H1 (cell line): ENCODE measurements around the gene DAB2IP. TPM values are rescaled to one million over a fixed set of nuclear protein-coding genes. Genes with fewer than 3 reads are reported as not detected.

ENCODE experiments used
- CTCF ChIA-PET: fragments of 300-600 bp; sonication (Branson Sonifier 250); formaldehyde crosslinking; loops from one replicate; lab custom pipeline; 2021; ENCODE audit not compliant: partially characterized antibody; lab: Charles Lee
- POLR2A ChIA-PET: fragments of 300-600 bp; sonication (Branson Sonifier 250); formaldehyde crosslinking; loops from one replicate; lab custom pipeline; 2021; ENCODE audit warnings: inconsistent platforms; ENCODE audit not compliant: partially characterized antibody; lab: Charles Lee
- DNase-seq, 2 experiments: peaks; one replicate each; pipeline versions ENCODE4 v3.0.0 to v3.0.0-alpha.2; 2010 to 2022; ENCODE audit warnings: low spot score in 2 of 2, low read depth in 1 of 2, mixed read lengths in 1 of 2
- FAIRE-seq: peaks from 2 replicates; lab custom pipeline; 2011; peaks lifted over from hg19 to GRCh38; lab: Jason Lieb, UNC
- H2AFZ ChIP-seq: 2 replicates; pipeline ENCODE4 v1.8.1; 2012; ENCODE audit warnings: low read length, inconsistent platforms
- H2AK5ac ChIP-seq: 2 replicates; pipeline ENCODE4 v1.6.1; 2013; ENCODE audit warnings: low read depth, low read length
- H2BK120ac ChIP-seq: replicated peaks from 2 replicates; pipeline ENCODE3; 2013; ENCODE audit warnings: low read depth, low read length, inconsistent platforms
- H2BK12ac ChIP-seq: 2 replicates; pipeline ENCODE4 v1.6.1; 2013; ENCODE audit warnings: low read depth, low read length
- H2BK15ac ChIP-seq: 2 replicates; pipeline ENCODE4 v1.6.1; 2013; ENCODE audit warnings: low read length
- H2BK20ac ChIP-seq: 2 replicates; pipeline ENCODE4 v1.6.1; 2013; ENCODE audit warnings: low read length
- H2BK5ac ChIP-seq: 2 replicates; pipeline ENCODE4 v1.6.1; 2013; ENCODE audit warnings: low read depth, low read length
- H3K14ac ChIP-seq: 2 replicates; pipeline ENCODE4 v1.6.1; 2013; ENCODE audit warnings: inconsistent platforms; ENCODE audit not compliant: insufficient read length
- H3K18ac ChIP-seq: 2 replicates; pipeline ENCODE4 v1.6.1; 2013; ENCODE audit warnings: low read length; ENCODE audit errors: extremely low read depth
- H3K23ac ChIP-seq: 2 replicates; pipeline ENCODE4 v1.6.1; 2013; ENCODE audit warnings: inconsistent platforms; ENCODE audit not compliant: insufficient read length
- H3K23me2 ChIP-seq: 2 replicates; pipeline ENCODE4 v1.6.1; 2013; ENCODE audit warnings: low read depth, low read length
- H3K27ac ChIP-seq: 2 replicates; pipeline ENCODE4 v1.6.1; 2011; ENCODE audit warnings: low read depth, low read length, inconsistent platforms
- H3K27me3 ChIP-seq, 4 experiments: replicated peaks in 1 of 4; 1 replicate in 1 of 4; 2 replicates in 3 of 4; pipeline versions ENCODE4 v1.6.1 to v1.8.1; 2011 to 2013; ENCODE audit warnings: low read length in 3 of 4, mild to moderate bottlenecking in 3 of 4, inconsistent platforms in 2 of 4, mixed read lengths in 2 of 4, moderate library complexity in 1 of 4; ENCODE audit not compliant: control insufficient read depth in 3 of 4, insufficient read depth in 3 of 4; ENCODE audit errors: extremely low read depth in 1 of 4
- H3K36me3 ChIP-seq, 4 experiments: 2 replicates each; pipeline versions ENCODE4 v1.6.1 to v1.8.1; 2011 to 2013; ENCODE audit warnings: mild to moderate bottlenecking in 4 of 4, low read length in 3 of 4, moderate library complexity in 2 of 4, control low read depth in 1 of 4, inconsistent platforms in 1 of 4; ENCODE audit not compliant: insufficient read depth in 4 of 4, control insufficient read depth in 2 of 4
- H3K4ac ChIP-seq: replicated peaks from 2 replicates; pipeline ENCODE3; 2013; ENCODE audit warnings: low read length, low read depth, mixed read lengths, inconsistent platforms; ENCODE audit not compliant: insufficient read length
- H3K4me1 ChIP-seq, 4 experiments: replicated peaks in 1 of 4; 1 replicate in 1 of 4; 2 replicates in 3 of 4; pipeline versions ENCODE4 v1.6.1 to v1.8.1; 2011 to 2013; ENCODE audit warnings: low read length in 3 of 4, inconsistent platforms in 2 of 4, mixed read lengths in 1 of 4; ENCODE audit not compliant: insufficient read depth in 4 of 4, control insufficient read depth in 3 of 4
- H3K4me2 ChIP-seq, 2 experiments: 2 replicates each; pipeline versions ENCODE4 v1.6.1 to v1.8.1; 2011 to 2013; ENCODE audit warnings: low read depth in 2 of 2, low read length in 2 of 2, control low read depth in 1 of 2, inconsistent platforms in 1 of 2, mild to moderate bottlenecking in 1 of 2; ENCODE audit not compliant: insufficient read depth in 1 of 2
- H3K4me3 ChIP-seq, 4 experiments: fragments of 200-600, 300-600 bp in 1 of 4; sonication (generic), shearing (Covaris generic), sonication (Bioruptor Twin) in 1 of 4; 2 replicates each; pipeline versions ENCODE4 v1.5.1 to v1.8.1; 2011 to 2016; ENCODE audit warnings: low read length in 4 of 4, low read depth in 3 of 4, control low read depth in 2 of 4, inconsistent platforms in 2 of 4, mild to moderate bottlenecking in 2 of 4, mixed read lengths in 1 of 4, moderate library complexity in 1 of 4; ENCODE audit not compliant: insufficient read depth in 2 of 4; ENCODE audit errors: extremely low read depth in 1 of 4
- H3K56ac ChIP-seq: replicated peaks from 2 replicates; pipeline ENCODE3; 2013; ENCODE audit warnings: low read depth, mild to moderate bottlenecking, mixed read lengths, low read length, inconsistent platforms; ENCODE audit not compliant: insufficient read length
- H3K79me1 ChIP-seq: 2 replicates; pipeline ENCODE4 v1.6.1; 2013; ENCODE audit warnings: low read depth, low read length, control low read depth
- H3K79me2 ChIP-seq, 2 experiments: 2 replicates each; pipeline versions ENCODE4 v1.6.1 to v1.8.1; 2012 to 2013; ENCODE audit warnings: low read length in 2 of 2, mild to moderate bottlenecking in 2 of 2, inconsistent platforms in 1 of 2; ENCODE audit not compliant: insufficient read depth in 2 of 2, control insufficient read depth in 1 of 2
- H3K9ac ChIP-seq, 4 experiments: replicated peaks in 1 of 4; 1 replicate in 1 of 4; 2 replicates in 3 of 4; pipeline versions ENCODE4 v1.6.1 to v1.8.1; 2011 to 2013; ENCODE audit warnings: low read depth in 3 of 4, low read length in 3 of 4, control low read depth in 2 of 4, mild to moderate bottlenecking in 2 of 4, moderate library complexity in 2 of 4, inconsistent platforms in 1 of 4; ENCODE audit errors: extremely low read depth in 1 of 4
- H3K9me3 ChIP-seq, 2 experiments: 2 replicates each; pipeline versions ENCODE4 v1.6.1 to v1.8.1; 2012 to 2013; ENCODE audit warnings: mild to moderate bottlenecking in 2 of 2, moderate library complexity in 2 of 2, control low read depth in 1 of 2, inconsistent platforms in 1 of 2, low read depth in 1 of 2, low read length in 1 of 2, mixed read lengths in 1 of 2; ENCODE audit not compliant: insufficient read depth in 2 of 2
- H4K20me1 ChIP-seq, 2 experiments: replicated peaks in 1 of 2; 2 replicates each; pipeline versions ENCODE3 to v1.8.1; 2011 to 2013; ENCODE audit warnings: inconsistent platforms in 2 of 2, low read length in 2 of 2, mild to moderate bottlenecking in 1 of 2; ENCODE audit not compliant: insufficient read depth in 2 of 2, control insufficient read depth in 1 of 2
- H4K5ac ChIP-seq: 2 replicates; pipeline ENCODE4 v1.6.1; 2013; ENCODE audit warnings: low read length, low read depth, mixed read lengths, inconsistent platforms; ENCODE audit not compliant: insufficient read length
- H4K8ac ChIP-seq: 2 replicates; pipeline ENCODE4 v1.8.0; 2013; ENCODE audit warnings: mild to moderate bottlenecking, moderate library complexity, low read length, inconsistent platforms; ENCODE audit not compliant: insufficient read depth; ENCODE audit errors: extremely low read depth
- H4K91ac ChIP-seq: replicated peaks from 2 replicates; pipeline ENCODE3; 2013; ENCODE audit warnings: low read length, mixed read lengths, inconsistent platforms; ENCODE audit not compliant: insufficient read length
- FOSL1 ChIP-seq: IDR thresholded peaks from 2 replicates; pipeline ENCODE4 v1.6.1; 2011; ENCODE audit warnings: mild to moderate bottlenecking, low read depth, low read length, moderate library complexity; ENCODE audit not compliant: insufficient read depth
- KDM4A ChIP-seq: IDR thresholded peaks from one replicate; pipeline ENCODE4 v1.7.1; 2012; ENCODE audit warnings: low read depth, mild to moderate bottlenecking, moderate library complexity, low read length, inconsistent platforms; ENCODE audit not compliant: severe bottlenecking
- NRF1 ChIP-seq: IDR thresholded peaks from 2 replicates; pipeline ENCODE4 v1.6.1; 2011; ENCODE audit warnings: mild to moderate bottlenecking, low read depth, low read length, improper control_type of control experiment
- SIN3A ChIP-seq, 2 experiments: IDR thresholded peaks in 1 of 2; conservative IDR thresholded peaks in 1 of 2; 2 replicates each; pipeline ENCODE4 v1.6.1; 2011 to 2012; ENCODE audit warnings: low read length in 2 of 2, improper control_type of control experiment in 1 of 2, low read depth in 1 of 2, mild to moderate bottlenecking in 1 of 2
- WGBS, 2 experiments: shearing (Covaris generic) in 1 of 2; methylation state at CpG; one replicate each; pipeline versions ENCODE4 v1.1.6 to v1.1.7; 2013 to 2015; ENCODE audit warnings: low lambda C conversion rate in 2 of 2, mixed read lengths in 2 of 2, inconsistent platforms in 1 of 2, low coverage in 1 of 2, missing lambda C conversion rate in 1 of 2; ENCODE audit not compliant: insufficient replicate concordance in 2 of 2, insufficient coverage in 1 of 2, insufficient read length in 1 of 2; ENCODE audit errors: extremely low coverage in 1 of 2, missing lambda C conversion rate in 1 of 2; 5-methylcytosine and 5-hydroxymethylcytosine counted together
- polyA plus RNA-seq, 7 experiments: library from polyadenylated mRNA; depleted of rRNA in 3 of 7; stranded (reverse) in 5 of 7; unstranded in 2 of 7; fragments of >200 nt in 5 of 7; fragments of 200-250 nt in 2 of 7; gene quantifications; 1 replicate in 5 of 7; 2 replicates in 1 of 7; 4 replicates in 1 of 7; pipeline versions ENCODE4 v1.2.1 to v1.2.3, GENCODE V29; 2011 to 2013; ENCODE audit warnings: missing spikeins in 2 of 7, mixed read lengths in 2 of 7
- total RNA-seq: library from RNA; stranded (reverse); fragmentation: NEBNext Ultra II Directional; extraction: Animal tissue kit (Norgen Biotek cat#: 25700); gene quantifications from 2 replicates; pipeline ENCODE4 v1.2.1, GENCODE V29; 2021

DAB2IP gene
- total and polyA plus RNA-seq, 2 of the 8 experiments (the other 6 are each of a cell fraction or from before 2014, with no cell fraction given) = 19.7 to 39.5 TPM

DNA sequence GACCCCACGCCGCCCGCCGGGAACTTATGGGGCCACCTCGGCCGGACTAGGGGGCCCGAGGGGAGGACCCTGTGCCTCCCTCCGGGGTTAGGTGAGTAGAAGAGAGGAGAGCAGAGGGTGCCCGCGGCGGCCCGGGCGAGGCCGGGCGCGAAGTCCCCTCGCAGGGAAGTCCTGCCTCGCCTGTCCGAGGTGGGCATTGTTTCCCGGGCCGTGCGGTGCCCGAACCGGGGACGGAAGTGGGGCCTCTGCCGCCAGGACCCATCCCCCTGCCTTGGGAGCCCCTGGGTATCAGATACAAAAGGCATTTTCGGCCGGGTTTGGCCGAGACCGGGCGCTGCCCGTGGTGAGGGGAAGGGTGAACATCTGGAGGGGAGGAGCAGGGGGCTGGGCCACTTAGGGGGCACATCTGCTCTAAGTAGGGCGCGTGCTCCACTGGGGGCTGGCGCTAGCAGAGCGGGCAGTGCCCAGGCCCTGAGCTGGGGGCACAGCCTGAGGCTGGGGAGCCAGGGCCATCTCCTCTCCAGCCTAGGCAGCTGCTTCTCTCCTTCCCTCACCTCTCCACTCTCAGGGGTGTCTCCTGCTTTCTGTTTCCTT, 48.2 kb downstream of the DAB2IP start:
- peak overlapping the region; percentile 88; the same call in 1 of the 2 replicates for H2BK15ac ChIP-seq
- 3% methylated on average over 18 of the region's 36 CpGs; no CpG with 5 or more reads in 1 of the 2 experiments for WGBS, 2 experiments
- POLR2A ChIA-PET = interaction anchor here (1.1 to 1.7 kb wide), 4 partner anchors 20 to 35 kb away, joined by 3 to 4 read pairs (median 3); no protein-coding TSS in a partner anchor

More for the DNA sequence above, 48.2 kb downstream of the DAB2IP start:
- Histone ChIP-seq H3K27me3 (peaks cover 0 to 5% (median 0%) of the 10 kb centered on the region in 4 experiments; a peak in 4 of 7 replicates), H4K91ac (no peak overlapping the region), H3K9me3 (no peaks in the 10 kb centered on the region), H2AK5ac (no peak overlapping the region; the same call in 1 of the 2 replicates), H2BK12ac (no peak overlapping the region), H3K18ac (no peak overlapping the region), H3K79me1 (peaks cover 14% of the 10 kb centered on the region), H4K8ac (no peak overlapping the region; the same call in 1 of the 2 replicates), H2BK20ac (no peak overlapping the region), H3K14ac (no peak overlapping the region), H3K79me2 (peaks cover 0 to 40% of the 10 kb centered on the region in 2 experiments; a peak in 3 of 4 replicates), H3K56ac (no peak overlapping the region), H3K27ac (no peak overlapping the region), H2BK5ac (no peak overlapping the region), H2AFZ (no peak overlapping the region), H3K4me1 (peaks cover 8 to 14% (median 12%) of the 10 kb centered on the region in 4 experiments), H3K4me3 (peak overlapping the region; percentile 54 to 66 (median 61)), H3K23me2 (peaks cover 9% of the 10 kb centered on the region; the same call in 1 of the 2 replicates), H3K9ac (no peak overlapping the region; a peak in 2 of 7 replicates), H3K36me3 (no peaks in the 10 kb centered on the region; a peak in 1 of 8 replicates), H4K20me1 (peaks cover 31 to 34% of the 10 kb centered on the region in 2 experiments), H3K4ac (peak overlapping the region; percentile 32), H3K4me2 (peak overlapping the region; percentile 61 to 86), H2BK120ac (no peak overlapping the region), H3K23ac (no peak overlapping the region), H4K5ac (no peak overlapping the region)
- CTCF ChIA-PET = interaction anchor here (0.6 to 34.8 kb wide), 20 partner anchors 8 to 291 kb away, joined by 3 to 670 read pairs (median 4); no protein-coding TSS in a partner anchor
- DNase-seq = no peak
- TF ChIP-seq KDM4A = peak; percentile 42
- no peak for TF ChIP-seq FOSL1
- no peak for TF ChIP-seq NRF1
- TF ChIP-seq SIN3A (conservative IDR thresholded peaks at IDR 0.05 in 1 of 2, IDR thresholded peaks at IDR 0.05 in 1 of 2; ENCODE audit: low read depth in 1 of 2, low read length in 2 of 2) = 0 out of 4 replicates have a peak, but pooled peaks of 1 of the 2 experiments have one; percentile 8
- FAIRE-seq = no peak
